Peyer's patch (tissue), 4 donors: ENCODE measurements around the gene SOX5.

Source experiments
- CTCF ChIP-seq, 6 experiments: fragments of 450-650 bp in 4 of 6; fragments of 200-600 bp in 2 of 6; sonication (generic) in 1 of 6; IDR thresholded peaks; one replicate each; pipeline ENCODE4 v1.5.1; 2017 to 2019; ENCODE audit warnings: antibody characterized with exemption in 6 of 6, mild to moderate bottlenecking in 3 of 6, moderate library complexity in 1 of 6
- POLR2A ChIP-seq, 2 donors: fragments of 450-650 bp; IDR thresholded peaks; one replicate each; pipeline ENCODE4 v1.5.1; 2017; ENCODE audit warnings: antibody characterized with exemption in 2 of 2, mild to moderate bottlenecking in 2 of 2, moderate library complexity in 2 of 2

- TF ChIP-seq POLR2A (IDR thresholded peaks at IDR 0.05) = no peak
- peak in 1 of 6 experiments; percentile 12 for TF ChIP-seq CTCF (IDR thresholded peaks at IDR 0.05)
These were observed 2.1 kb downstream of the SOX5 start for GRCh38 chr12:23947395-23947794.
